Embryonic facial prominence (tissue), 1 donor: ENCODE data around the gene SAA4.
"Not testable (repeated sequence)": the region's sequence is repeated elsewhere in the genome, so short reads cannot be mapped to it uniquely, and the experiment has no call there.

Experiments
- DNase-seq: peaks from one replicate; pipeline ENCODE4 v3.0.0-alpha.2; 2016; ENCODE audit errors: extremely low spot score

Gene SAA4

DNA sequence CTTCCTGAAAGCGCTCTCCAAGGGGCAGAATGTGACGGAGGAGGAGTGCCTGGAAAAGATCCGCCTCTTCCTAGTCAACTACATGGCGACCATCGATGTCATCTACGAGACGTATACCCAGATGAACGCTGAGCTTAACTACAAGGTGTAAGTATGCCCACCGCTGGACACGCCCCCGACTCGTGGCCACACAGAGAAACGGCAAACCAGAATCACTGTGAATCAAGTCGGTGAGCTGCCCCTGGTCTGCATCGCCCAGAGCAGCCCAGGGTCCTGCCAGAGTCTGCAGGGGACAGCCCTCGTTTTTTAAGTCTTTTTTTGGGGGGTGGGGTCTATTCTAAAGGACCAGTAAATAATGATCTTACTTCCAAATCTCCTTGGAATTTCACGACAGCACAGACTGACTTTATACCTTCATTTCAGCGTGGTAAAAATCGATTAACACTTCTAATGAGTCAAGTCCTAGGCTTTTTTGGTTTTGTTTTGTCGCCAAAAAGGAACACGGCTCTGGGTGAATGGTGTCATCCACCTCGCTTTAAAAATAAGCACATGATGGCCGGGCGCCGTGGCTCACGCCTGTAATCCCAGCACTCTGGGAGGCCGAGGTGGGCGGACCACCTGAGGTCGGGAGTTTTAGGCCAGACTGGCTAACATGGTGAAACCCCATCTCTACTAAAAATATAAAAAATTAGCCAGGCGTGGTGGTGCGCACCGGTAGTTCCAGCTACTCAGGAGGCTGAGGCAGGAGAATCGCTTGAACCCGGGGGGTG lies 46.9 kb downstream of the SAA4 start:
- DNase-seq: not testable (repeated sequence)

DNA sequence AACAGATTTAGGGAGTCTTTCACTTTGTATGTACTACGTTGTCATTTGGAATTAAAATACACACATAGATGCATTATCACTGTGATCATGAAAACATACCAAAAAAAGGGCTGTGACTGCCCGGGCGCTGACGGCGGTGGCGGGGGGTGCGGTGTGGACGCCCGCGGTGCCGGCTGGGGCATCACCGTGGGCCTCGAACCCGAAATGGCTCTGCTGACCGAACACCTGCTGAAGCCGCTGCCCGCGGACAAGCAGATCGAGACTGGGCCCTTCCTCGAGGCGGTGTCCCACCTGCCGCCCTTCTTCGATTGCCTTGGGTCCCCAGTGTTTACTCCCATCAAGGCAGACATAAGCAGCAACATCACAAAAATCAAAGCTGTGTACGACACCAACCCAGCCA lies 47.8 kb downstream of the SAA4 start:
- no peak for DNase-seq
